Kidney (tissue), 14 donors: Measurements from ENCODE around the gene CDK6. TPM values are rescaled to one million over a fixed set of nuclear protein-coding genes. Genes with fewer than 3 reads are reported as not detected.

Source experiments
- DNase-seq, 5 donors: peaks; one replicate each; pipeline ENCODE4 v3.0.0-alpha.2; 2013 to 2020
- FAIRE-seq: peaks from 2 replicates; lab custom pipeline; 2012; peaks lifted over from hg19 to GRCh38; lab: Jason Lieb, UNC
- H3K27ac ChIP-seq, 2 donors: one replicate each; pipeline ENCODE4 v1.7.0; 2013; ENCODE audit warnings: low read depth in 2 of 2, low read length in 2 of 2, inconsistent platforms in 1 of 2
- H3K27me3 ChIP-seq: one replicate; pipeline ENCODE4 v1.7.1; 2013; ENCODE audit warnings: low read length, inconsistent platforms; ENCODE audit not compliant: control insufficient read depth, insufficient read depth
- H3K36me3 ChIP-seq, 3 donors: one replicate each; pipeline versions ENCODE4 v1.7.0 to v1.7.1; 2013; ENCODE audit warnings: low read length in 3 of 3, control low read depth in 1 of 3, inconsistent platforms in 1 of 3; ENCODE audit not compliant: insufficient read depth in 3 of 3, control insufficient read depth in 2 of 3
- H3K4me1 ChIP-seq, 3 donors: one replicate each; pipeline versions ENCODE4 v1.7.0 to v1.7.1; 2013; ENCODE audit warnings: low read length in 3 of 3, inconsistent platforms in 1 of 3, low read depth in 1 of 3; ENCODE audit not compliant: control insufficient read depth in 2 of 3, insufficient read depth in 2 of 3
- H3K4me3 ChIP-seq, 3 donors: one replicate each; pipeline versions ENCODE4 v1.7.0 to v1.8.1; 2013; ENCODE audit warnings: low read length in 3 of 3, control low read depth in 1 of 3, inconsistent platforms in 1 of 3
- H3K9ac ChIP-seq, 3 donors: one replicate each; pipeline versions ENCODE4 v1.7.0 to v1.7.1; 2013; ENCODE audit warnings: low read length in 3 of 3, control low read depth in 1 of 3, inconsistent platforms in 1 of 3
- H3K9me3 ChIP-seq, 3 donors: one replicate each; pipeline versions ENCODE4 v1.7.0 to v1.7.1; 2013; ENCODE audit warnings: low read length in 3 of 3, control low read depth in 1 of 3, inconsistent platforms in 1 of 3; ENCODE audit not compliant: control insufficient read depth in 2 of 3, insufficient read depth in 1 of 3
- CTCF ChIP-seq: IDR thresholded peaks from 3 replicates; pipeline ENCODE4 v1.5.1; 2012; ENCODE audit warnings: mild to moderate bottlenecking, moderate library complexity, borderline replicate concordance; ENCODE audit not compliant: insufficient read depth; ENCODE audit errors: extremely low read depth
- intact Hi-C: fragments of 100-400 bp; cut with DNase I; formaldehyde crosslinking; loops from one replicate; pipeline ENCODE4 v1.11.1; 2022
- polyA plus RNA-seq: library from polyadenylated mRNA; stranded (reverse); fragments of 350-450 nt; fragmentation: Illumina TruSeq; extraction: RNeasy Lipid Tissue Mini Kit (QIAGEN cat#74804); gene quantifications from one replicate; pipeline ENCODE4 v1.2.3, GENCODE V29; 2014; ENCODE audit warnings: low read depth, low replicate concordance; ENCODE audit not compliant: insufficient read depth
- total RNA-seq: library from RNA; stranded (reverse); fragmentation: NEBNext Ultra II Directional; extraction: Animal tissue kit (Norgen Biotek cat#: 25700); gene quantifications from one replicate; pipeline ENCODE4 v1.2.1, GENCODE V29; 2021
- donor health status: control.
- donor health status: control.
- donor health status: control.
- donor health status: control.
- donor health status: control.
- donor health status: DM: yes; HTN: yes; CAD: no.
- donor health status: Normal renal cell carcinoma (clear cell type).

Gene CDK6
- total and polyA plus RNA-seq, 2 donors from 2014 or later: 3.6 to 20.8 TPM

GRCh38 chr7:92799446-92800211 lies 36.7 kb downstream of the CDK6 start:
- Histone ChIP-seq H3K4me3 (no peak overlapping the region), H3K27me3 (no peaks in the 10 kb centered on the region), H3K9me3 (no peaks in the 10 kb centered on the region), H3K4me1 (peaks cover 0 to 4% (median 3%) of the 10 kb centered on the region in 3 donors), H3K36me3 (no peaks in the 10 kb centered on the region), H3K9ac (no peak overlapping the region), H3K27ac (no peak overlapping the region)
- TF ChIP-seq CTCF: no peak
- no peak for FAIRE-seq
- DNase-seq: no peak
- intact Hi-C loops: no loop called here

GRCh38 chr7:92798517-92799249 lies 37.7 kb downstream of the CDK6 start:
- Histone ChIP-seq H3K27ac (no peak overlapping the region), H3K4me3 (no peak overlapping the region), H3K9ac (no peak overlapping the region), H3K9me3 (no peaks in the 10 kb centered on the region), H3K27me3 (no peaks in the 10 kb centered on the region), H3K4me1 (peaks cover 0 to 4% (median 3%) of the 10 kb centered on the region in 3 donors), H3K36me3 (no peaks in the 10 kb centered on the region)
- intact Hi-C loops: no loop called here
- no peak for TF ChIP-seq CTCF
- peak in 1 of 5 donors; percentile 39 for DNase-seq
- no peak for FAIRE-seq

DNA sequence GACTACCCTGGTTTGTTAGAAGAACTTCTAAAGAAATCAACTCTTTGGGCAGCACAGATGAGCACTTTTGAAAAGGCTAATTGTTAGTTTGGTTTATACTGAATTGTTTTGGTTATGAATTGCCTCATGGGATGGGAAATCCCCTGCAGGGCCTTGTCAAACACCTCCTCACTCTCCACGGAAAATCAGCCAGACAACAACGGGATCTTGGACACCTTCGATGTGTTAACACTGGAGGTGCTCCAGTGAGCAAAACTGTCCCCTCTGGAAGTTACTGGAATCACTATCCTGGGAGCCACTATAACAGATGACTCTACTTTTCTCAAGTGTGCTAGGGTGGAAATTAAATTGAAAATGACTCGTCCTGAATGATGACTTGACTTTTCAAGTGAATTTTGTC lies 38.7 kb downstream of the CDK6 start:
- Histone ChIP-seq H3K27me3 (no peaks in the 10 kb centered on the region), H3K36me3 (no peaks in the 10 kb centered on the region), H3K4me3 (no peak overlapping the region), H3K27ac (no peak overlapping the region), H3K9ac (no peak overlapping the region), H3K9me3 (no peaks in the 10 kb centered on the region), H3K4me1 (peaks cover 0 to 4% (median 3%) of the 10 kb centered on the region in 3 donors)
- TF ChIP-seq CTCF: no peak
- intact Hi-C loops: no loop called here
- DNase-seq: no peak
- no peak for FAIRE-seq
